GM12878 (cell line): ENCODE measurements around the gene LACTBL1. TPM values are rescaled to one million over a fixed set of nuclear protein-coding genes. Genes with fewer than 3 reads are reported as not detected.

ENCODE experiments used
- ATAC-seq: fragments of 200-7000 bp; cut with Tn5 transposase; 3 replicates; pipeline ENCODE4 v1.9.1; 2020; ENCODE audit warnings: mild to moderate bottlenecking, moderate library complexity
- BruUV-seq: library from RNA; stranded (reverse); fragments of 400-500 nt; replicated peaks from 2 replicates; lab custom pipeline; 2021; lab: Mats Ljungman, UMichigan
- CTCF ChIA-PET: fragments of 300-600 bp; sonication (Branson Sonifier 250); formaldehyde crosslinking; extraction: SDS; loops from one replicate; lab custom pipeline; 2021; ENCODE audit warnings: inconsistent platforms; lab: Yijun Ruan, JAX
- POLR2A ChIA-PET: fragments of 350-600 bp; formaldehyde crosslinking; extraction: SDS; loops from one replicate; lab custom pipeline; 2021; ENCODE audit warnings: inconsistent platforms; lab: Charles Lee
- RAD21 ChIA-PET: fragments of 300-600 bp; sonication (Branson Sonifier 250); formaldehyde crosslinking; loops from one replicate; lab custom pipeline; 2023; ENCODE audit warnings: antibody characterized with exemption; ENCODE audit not compliant: unreplicated experiment; lab: Charles Lee
- SMC1A ChIA-PET: fragments of 300-600 bp; sonication (Branson Sonifier 250); formaldehyde crosslinking; loops from one replicate; lab custom pipeline; 2023; ENCODE audit not compliant: unreplicated experiment, uncharacterized antibody; lab: Charles Lee
- DNase-seq: peaks from one replicate; pipeline ENCODE4 v3.0.0-alpha.2; 2011; ENCODE audit warnings: low read depth, low spot score
- FAIRE-seq: peaks from 3 replicates; lab custom pipeline; 2011; peaks lifted over from hg19 to GRCh38; lab: Jason Lieb, UNC
- H2AFZ ChIP-seq: 2 replicates; pipeline ENCODE4 v1.6.0; 2011; ENCODE audit warnings: low read depth, low read length, control low read depth; ENCODE audit not compliant: control insufficient read depth
- H3K27ac ChIP-seq: 2 replicates; pipeline ENCODE4 v1.5.1; 2011; ENCODE audit warnings: control low read depth; ENCODE audit not compliant: control insufficient read depth, insufficient read depth
- H3K27me3 ChIP-seq, 2 experiments: replicated peaks in 1 of 2; 2 replicates each; pipeline versions ENCODE4 v1.6.0 to v1.6.1; 2011; ENCODE audit warnings: low read length in 1 of 2; ENCODE audit not compliant: control insufficient read depth in 2 of 2, insufficient read depth in 2 of 2
- H3K36me3 ChIP-seq, 2 experiments: 2 replicates each; pipeline ENCODE4 v1.5.1; 2011; ENCODE audit warnings: low read length in 1 of 2; ENCODE audit not compliant: control insufficient read depth in 2 of 2, insufficient read depth in 2 of 2
- H3K4me1 ChIP-seq: 2 replicates; pipeline ENCODE4 v1.6.1; 2011; ENCODE audit warnings: mild to moderate bottlenecking, low read length, moderate library complexity, mixed read lengths; ENCODE audit not compliant: control insufficient read depth, insufficient read depth
- H3K4me2 ChIP-seq: 2 replicates; pipeline ENCODE4 v1.6.0; 2011; ENCODE audit warnings: control low read depth; ENCODE audit not compliant: control insufficient read depth, insufficient read depth
- H3K4me3 ChIP-seq: fragments of 200-600 bp; sonication (generic); 2 replicates; pipeline ENCODE4 v1.5.1; 2016
- H3K79me2 ChIP-seq: 2 replicates; pipeline ENCODE4 v1.6.0; 2011; ENCODE audit warnings: low read length; ENCODE audit not compliant: control insufficient read depth, insufficient read depth
- H3K9ac ChIP-seq: 2 replicates; pipeline ENCODE4 v1.8.0; 2011; ENCODE audit warnings: low read length, control low read depth, mixed read lengths; ENCODE audit not compliant: control insufficient read depth, insufficient read depth
- H3K9me3 ChIP-seq: replicated peaks from 3 replicates; pipeline ENCODE4 v1.5.1; 2011; ENCODE audit warnings: mild to moderate bottlenecking, low read length; ENCODE audit not compliant: control insufficient read depth, insufficient read depth
- H4K20me1 ChIP-seq: 2 replicates; pipeline ENCODE4 v1.6.0; 2011; ENCODE audit not compliant: control insufficient read depth, insufficient read depth
- PBX3 ChIP-seq: IDR thresholded peaks from 2 replicates; pipeline ENCODE4 v1.6.1; 2011; ENCODE audit warnings: mild to moderate bottlenecking, low read depth, low read length, moderate library complexity; ENCODE audit not compliant: insufficient replicate concordance
- POLR2AphosphoS2 ChIP-seq: IDR thresholded peaks from 2 replicates; pipeline ENCODE4 v1.6.1; 2011; ENCODE audit warnings: low read depth, mild to moderate bottlenecking, low read length, improper control_type of control experiment, moderate library complexity
- POU2F2 ChIP-seq: IDR thresholded peaks from 3 replicates; pipeline ENCODE4 v1.6.1; 2011; ENCODE audit warnings: low read depth, mild to moderate bottlenecking, low read length, borderline replicate concordance
- TBL1XR1 ChIP-seq: IDR thresholded peaks from 2 replicates; pipeline ENCODE4 v1.6.1; 2012; ENCODE audit warnings: low read depth, low read length, improper control_type of control experiment
- ZNF622 ChIP-seq: fragments of 450-650 bp; IDR thresholded peaks from 2 replicates; pipeline ENCODE4 v1.6.1; 2017; ENCODE audit warnings: mild to moderate bottlenecking, inconsistent platforms
- WGBS: methylation state at CpG from one replicate; pipeline ENCODE4 v1.1.6; 2016; ENCODE audit warnings: low lambda C conversion rate; ENCODE audit not compliant: insufficient replicate concordance, insufficient coverage; ENCODE audit errors: missing lambda C conversion rate; 5-methylcytosine and 5-hydroxymethylcytosine counted together
- in situ Hi-C: fragments of 300-500 bp; cut with MboI; formaldehyde crosslinking; loops from 9 replicates; pipeline ENCODE4 v1.14.3; 2018; ENCODE audit warnings: mixed read lengths
- intact Hi-C: fragments of 100-400 bp; cut with micrococcal nuclease; formaldehyde crosslinking; loops from one replicate; pipeline ENCODE4 v1.14.2; 2022; ENCODE audit not compliant: unreplicated experiment
- polyA plus RNA-seq, 11 experiments: library from polyadenylated mRNA; depleted of rRNA in 4 of 11; unstranded in 6 of 11; stranded (reverse) in 5 of 11; fragments of >200 nt; fragmentation: Nextera tagmentation in 4 of 11; fragmentation: Illumina TruSeq in 1 of 11; extraction: Ambion mirVana in 4 of 11; extraction: Trizol in 1 of 11; gene quantifications; 1 replicate in 1 of 11; 2 replicates in 10 of 11; pipeline versions ENCODE4 v1.2.1 to v1.2.3, GENCODE V29; 2011 to 2016; ENCODE audit warnings: inconsistent platforms in 2 of 11, missing spikeins in 2 of 11, low read depth in 1 of 11
- total RNA-seq, 4 experiments: library from RNA; depleted of rRNA in 3 of 4; stranded (reverse); fragments of >200 nt in 3 of 4; fragmentation: Illumina TruSeq in 1 of 4; extraction: Trizol in 1 of 4; gene quantifications; 2 replicates each; pipeline versions ENCODE4 v1.2.1 to v1.2.3, GENCODE V29; 2013 to 2021

LACTBL1 gene
- total and polyA plus RNA-seq, 10 of the 15 experiments (the other 5 are each of a cell fraction or from before 2014, with no cell fraction given): 0.08 TPM; not detected in 9

GRCh38 chr1:22952694-22953056 is 20.0 kb downstream of the LACTBL1 start:
- POLR2A ChIA-PET: no interaction called here
- no TSS peak for BruUV-seq
- FAIRE-seq (no peak), DNase-seq (no peak), ATAC-seq (no peak)
- intact Hi-C loops: no loop called here
- WGBS: 79% methylated on average over 5 of the region's 5 CpGs
- in situ Hi-C loops: no loop called here
- Histone ChIP-seq H3K27me3 (peaks cover 0 to 2% of the 10 kb centered on the region in 2 experiments; a peak in 1 of 4 replicates), H3K4me1 (no peaks in the 10 kb centered on the region), H3K9me3 (no peaks in the 10 kb centered on the region), H3K9ac (no peak overlapping the region), H3K4me3 (no peak overlapping the region), H3K27ac (no peak overlapping the region), H3K79me2 (no peaks in the 10 kb centered on the region), H3K36me3 (no peaks in the 10 kb centered on the region), H2AFZ (no peak overlapping the region), H3K4me2 (no peak overlapping the region), H4K20me1 (no peaks in the 10 kb centered on the region)
- SMC1A ChIA-PET: no interaction called here
- CTCF ChIA-PET: no interaction called here
- RAD21 ChIA-PET: no interaction called here
- TF ChIP-seq TBL1XR1 (no peak), ZNF622 (no peak)

DNA sequence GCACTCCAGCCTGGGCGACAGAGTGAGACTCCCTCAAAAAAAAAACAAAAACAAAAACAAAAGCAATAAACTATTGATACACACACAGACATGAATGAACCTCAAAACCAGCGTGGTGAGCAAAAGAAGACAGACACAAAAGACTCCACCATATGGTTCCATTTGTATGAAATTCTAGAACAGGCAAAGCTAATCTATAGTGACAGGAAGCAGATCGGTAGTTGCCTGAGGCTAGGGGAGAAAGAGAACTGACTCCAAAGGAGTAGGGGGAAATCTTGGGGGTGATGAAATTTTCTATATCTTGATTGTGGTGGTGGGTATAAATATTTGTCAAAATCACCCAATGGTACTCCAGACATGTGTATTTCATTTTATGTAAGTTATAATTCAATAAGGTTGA is 20.9 kb downstream of the LACTBL1 start:
- H3K36me3 ChIP-seq: no peaks in the 10 kb centered on the region

More for the DNA sequence above, 20.9 kb downstream of the LACTBL1 start:
- Histone ChIP-seq H3K4me1 (no peaks in the 10 kb centered on the region), H4K20me1 (no peaks in the 10 kb centered on the region), H3K9me3 (no peaks in the 10 kb centered on the region), H2AFZ (no peak overlapping the region), H3K27ac (no peak overlapping the region), H3K9ac (no peak overlapping the region), H3K27me3 (peaks cover 0 to 2% of the 10 kb centered on the region in 2 experiments; a peak in 1 of 4 replicates), H3K4me3 (no peak overlapping the region), H3K79me2 (no peaks in the 10 kb centered on the region), H3K4me2 (no peak overlapping the region)
- FAIRE-seq (no peak), DNase-seq (no peak), ATAC-seq (no peak)
- ChIA-PET CTCF (no interaction called here), SMC1A (interaction anchor here (0.6 kb wide), 1 partner anchor 86 kb away, joined by 3 read pairs; no protein-coding TSS in a partner anchor), RAD21 (no interaction called here), POLR2A (no interaction called here)
- in situ Hi-C loops (no loop called here), intact Hi-C loops (no loop called here)
- 13% methylated on average over 3 of the region's 3 CpGs for whole genome bisulfite sequencing
- TF ChIP-seq POU2F2: no peak
- TF ChIP-seq POLR2AphosphoS2: no peak
- TF ChIP-seq PBX3: no peak
- BruUV-seq: no TSS peak
